HG03460 (cell line): ENCODE measurements around the gene DGCR6.
"Not testable (repeated sequence)": the region's sequence is repeated elsewhere in the genome, so short reads cannot be mapped to it uniquely, and the experiment has no call there.

Source experiments
- ATAC-seq: cut with Tn5 transposase; IDR thresholded peaks from one replicate; pipeline ENCODE4 v1.9.1; 2021; ENCODE audit not compliant: unreplicated experiment

Gene DGCR6

DNA sequence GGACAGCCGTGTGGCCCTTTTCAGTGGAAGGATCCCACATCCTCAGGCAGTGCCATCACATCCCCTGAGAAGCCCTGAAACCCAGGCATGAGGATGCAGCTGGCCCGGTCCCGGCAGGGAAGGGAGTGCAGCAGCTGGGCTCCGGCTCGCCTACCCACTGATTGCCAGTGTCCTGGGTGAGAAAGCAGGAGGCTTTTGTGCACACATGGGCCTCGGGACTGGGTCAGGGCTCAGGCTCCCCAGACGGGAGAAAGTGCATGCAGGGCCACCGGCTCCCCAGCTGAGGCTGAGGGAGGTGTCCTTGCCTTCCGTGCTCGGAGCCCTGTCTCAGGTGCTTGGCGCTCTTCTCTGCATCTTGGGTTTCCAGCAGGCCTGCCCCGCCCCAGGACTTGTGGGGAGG lies 53.6 kb downstream of the DGCR6 start:
- ATAC-seq = not testable (repeated sequence)

DNA sequence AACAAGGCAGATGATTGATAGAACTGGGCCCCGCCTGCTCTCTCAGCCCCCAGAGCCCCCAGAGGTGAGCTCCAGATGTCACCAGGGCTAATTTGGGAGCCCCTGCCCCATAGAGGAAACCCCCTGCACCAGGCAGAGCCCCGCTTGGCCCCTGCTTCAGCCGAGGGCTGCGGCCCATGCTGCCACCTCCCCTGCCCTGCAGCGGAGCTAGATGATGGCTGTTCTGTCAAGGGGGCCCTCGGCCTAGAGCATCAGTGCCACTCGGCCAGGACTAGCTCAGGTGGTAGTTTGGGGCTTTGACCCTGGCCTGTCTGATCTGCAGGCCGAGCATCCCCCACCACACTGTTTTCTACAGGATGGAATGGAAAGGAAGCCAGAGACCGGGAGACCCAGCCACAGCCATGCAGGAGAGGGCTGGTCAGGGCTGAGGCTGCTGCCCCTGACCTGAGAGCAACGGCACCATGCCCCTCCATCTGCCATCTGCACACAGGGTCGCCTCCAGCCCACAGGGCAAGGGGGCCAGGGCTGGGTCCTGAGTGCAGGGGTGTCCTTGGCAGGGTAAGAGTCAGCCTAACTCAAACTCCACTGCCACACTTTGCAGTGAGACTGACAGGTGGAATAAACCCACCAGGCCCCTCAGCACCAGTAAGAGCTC lies 54.2 kb downstream of the DGCR6 start:
- not testable (repeated sequence) for ATAC-seq

DNA sequence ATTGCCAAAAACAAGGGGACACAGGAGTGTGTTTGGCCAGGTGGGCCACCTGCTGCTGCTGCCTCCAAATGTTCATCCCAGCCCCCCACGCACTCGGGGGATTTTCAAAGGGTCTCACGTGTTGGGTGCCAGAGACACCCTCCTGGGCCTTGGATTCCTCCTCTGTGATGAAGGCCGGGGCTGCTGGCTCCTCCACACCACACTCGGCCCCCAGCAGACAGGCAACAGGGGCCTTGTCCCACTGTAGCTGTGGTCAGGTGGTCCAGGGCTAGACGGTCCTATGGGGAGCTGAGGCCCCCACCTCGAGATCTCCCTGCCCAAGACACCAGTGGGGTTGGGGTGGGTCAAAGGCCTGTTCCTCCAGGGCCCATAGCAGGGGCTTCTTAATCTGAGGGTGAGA lies 55.1 kb downstream of the DGCR6 start:
- ATAC-seq = not testable (repeated sequence)
